ENCODE results near the gene P2RY11.

Gene P2RY11

DNA sequence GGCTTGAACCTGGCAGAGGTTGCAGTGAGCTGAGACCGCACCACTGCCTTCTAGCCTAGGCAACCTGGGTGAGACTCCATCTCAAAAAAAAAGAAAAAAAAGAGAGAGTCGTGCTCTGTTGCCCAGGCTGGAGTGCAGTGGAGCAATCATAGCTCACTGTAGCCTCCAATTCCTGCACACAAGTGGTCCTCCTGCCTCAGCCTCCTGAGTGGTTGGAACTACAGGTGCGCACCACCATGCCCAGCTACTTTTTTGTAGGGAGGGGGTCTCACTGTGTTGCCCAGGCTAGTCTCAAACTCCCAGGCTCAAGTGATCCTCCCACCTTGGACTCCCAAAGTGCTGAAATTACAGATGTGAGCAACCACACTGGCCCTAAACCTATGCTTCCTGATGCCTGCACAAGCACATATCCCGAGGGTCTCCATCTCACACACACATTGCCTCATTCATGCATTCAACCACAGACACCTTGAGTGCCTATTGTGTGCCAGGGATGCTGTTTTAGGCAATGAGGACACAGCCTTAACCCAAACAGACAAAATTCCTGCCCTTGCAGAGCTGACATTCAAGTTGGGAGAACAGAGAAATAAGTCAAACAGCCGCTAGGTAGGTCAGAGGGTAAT, 11.2 kb upstream of the P2RY11 start:
- no peaks in the 10 kb centered on the region for H3K9me3 Mint-ChIP-seq
- peak overlapping the region; percentile 100 for H3K27ac Mint-ChIP-seq (ENCODE audit: low read depth)
- DNase-seq (ENCODE audit: low spot score in 2 of 2) (no peak), ATAC-seq (replicated peaks; ENCODE audit: extremely low read depth, poor library complexity, severe bottlenecking) (no peak)
- peak overlapping the region; percentile 57 for H3K4me3 Mint-ChIP-seq
- peaks cover 46% of the 10 kb centered on the region for H3K4me1 Mint-ChIP-seq
- peaks cover 34% of the 10 kb centered on the region for H3K36me3 Mint-ChIP-seq (ENCODE audit: insufficient read depth)
- no peaks in the 10 kb centered on the region for H3K27me3 Mint-ChIP-seq

DNA sequence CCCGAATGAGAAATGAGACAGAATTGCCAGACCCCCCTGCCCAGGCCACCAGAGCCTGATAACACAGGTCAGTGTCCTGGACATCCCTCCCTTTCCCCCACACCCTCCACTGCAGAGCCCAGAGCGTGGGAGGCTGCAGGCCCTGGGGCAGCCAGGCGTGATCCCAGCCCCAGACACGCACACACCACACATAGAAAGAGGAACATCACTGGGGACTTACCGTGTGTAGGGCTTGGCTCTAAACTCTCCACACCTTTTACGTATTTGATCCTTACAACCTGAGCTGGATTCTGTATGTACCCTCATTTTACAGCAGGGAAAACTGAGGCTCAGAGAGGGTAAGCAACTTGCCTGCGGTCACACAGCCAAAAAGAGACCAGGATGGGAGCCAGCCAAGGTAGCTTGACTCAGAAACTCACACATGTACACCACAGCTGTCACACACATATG, 8.7 kb upstream of the P2RY11 start:
- peaks cover 67% of the 10 kb centered on the region for H3K4me1 Mint-ChIP-seq
- ATAC-seq (replicated peaks; ENCODE audit: extremely low read depth, poor library complexity, severe bottlenecking): no peak

DNA sequence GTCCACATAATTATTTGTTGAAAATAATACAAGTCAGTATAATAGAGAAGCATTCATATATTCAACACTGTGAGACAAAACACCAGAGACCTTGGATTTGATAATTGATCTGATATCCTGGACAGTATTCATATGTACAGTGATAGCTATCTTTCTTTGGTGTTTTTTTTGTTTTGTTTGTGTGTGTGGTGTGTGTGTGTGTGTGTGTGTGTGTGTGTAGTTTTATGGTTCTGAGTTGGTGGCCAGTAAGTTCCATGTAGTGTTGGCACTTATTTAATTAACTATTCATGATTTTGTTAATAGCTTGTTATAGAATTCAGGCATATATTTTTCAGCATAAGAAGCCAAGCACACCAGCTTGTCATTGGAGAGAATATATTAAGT, 7.4 kb upstream of the P2RY11 start:
- Mint-ChIP-seq H3K27ac (ENCODE audit: low read depth) (peak overlapping the region; percentile 99), H3K9me3 (no peaks in the 10 kb centered on the region), H3K4me3 (no peak overlapping the region), H3K36me3 (ENCODE audit: insufficient read depth) (peaks cover 51% of the 10 kb centered on the region), H3K4me1 (peaks cover 62% of the 10 kb centered on the region), H3K27me3 (no peaks in the 10 kb centered on the region)
- DNase-seq (ENCODE audit: low spot score in 2 of 2) (no peak), ATAC-seq (replicated peaks; ENCODE audit: extremely low read depth, poor library complexity, severe bottlenecking) (no peak)

More for the DNA sequence above, 8.7 kb upstream of the P2RY11 start:
- Mint-ChIP-seq H3K36me3 (ENCODE audit: insufficient read depth) (peaks cover 43% of the 10 kb centered on the region), H3K9me3 (no peaks in the 10 kb centered on the region), H3K27ac (ENCODE audit: low read depth) (peak overlapping the region; percentile 100), H3K27me3 (no peaks in the 10 kb centered on the region), H3K4me3 (peak overlapping the region; percentile 77)
- DNase-seq (ENCODE audit: low spot score in 2 of 2): no peak

DNA sequence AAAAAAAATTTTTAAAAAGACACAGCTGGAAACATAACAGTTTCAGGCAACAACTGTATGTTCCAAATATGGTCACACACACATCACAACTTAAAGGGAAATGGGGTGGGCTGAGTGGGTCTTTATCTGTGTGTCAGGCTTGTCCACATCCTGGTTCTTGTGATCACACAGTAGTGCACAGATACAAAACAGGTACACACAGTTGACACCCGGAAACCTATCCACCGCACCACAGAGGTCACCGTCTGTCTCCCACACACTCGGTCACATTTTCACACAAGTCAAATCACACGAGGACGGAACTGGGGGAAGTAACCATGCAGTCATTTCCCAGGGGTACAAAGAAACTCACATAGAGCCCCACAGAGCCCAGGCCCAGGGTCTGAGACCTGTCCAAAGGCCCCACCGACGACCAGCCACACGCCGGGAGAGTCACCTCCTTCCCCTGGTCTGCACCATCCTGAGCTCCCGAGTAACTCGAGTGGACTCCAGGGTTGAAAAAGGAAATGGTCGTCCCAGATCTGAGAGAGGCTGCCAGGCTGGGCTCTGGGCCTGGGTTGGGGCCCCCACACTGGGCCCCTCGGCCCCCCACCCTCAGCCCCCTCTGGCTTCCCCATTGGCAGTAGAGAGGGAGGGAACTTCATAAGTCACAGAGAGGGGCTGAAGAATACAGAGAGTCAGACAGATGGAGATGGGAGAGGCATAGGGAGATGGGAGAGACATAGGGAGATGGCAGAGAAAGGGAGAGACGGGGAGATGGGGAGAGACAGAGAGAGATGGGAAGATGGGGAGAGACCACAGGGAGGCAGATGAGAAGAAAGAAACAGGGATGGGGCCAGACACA, 6.6 kb upstream of the P2RY11 start:
- Mint-ChIP-seq H3K36me3 (ENCODE audit: insufficient read depth) (peaks cover 55% of the 10 kb centered on the region), H3K27me3 (no peaks in the 10 kb centered on the region), H3K4me1 (peaks cover 55% of the 10 kb centered on the region), H3K4me3 (peak overlapping the region; percentile 63), H3K27ac (ENCODE audit: low read depth) (peak overlapping the region; percentile 99), H3K9me3 (no peaks in the 10 kb centered on the region)
- DNase-seq (ENCODE audit: low spot score in 2 of 2) (peak; percentile 57 to 91), ATAC-seq (replicated peaks; ENCODE audit: extremely low read depth, poor library complexity, severe bottlenecking) (peak; percentile 80)

DNA sequence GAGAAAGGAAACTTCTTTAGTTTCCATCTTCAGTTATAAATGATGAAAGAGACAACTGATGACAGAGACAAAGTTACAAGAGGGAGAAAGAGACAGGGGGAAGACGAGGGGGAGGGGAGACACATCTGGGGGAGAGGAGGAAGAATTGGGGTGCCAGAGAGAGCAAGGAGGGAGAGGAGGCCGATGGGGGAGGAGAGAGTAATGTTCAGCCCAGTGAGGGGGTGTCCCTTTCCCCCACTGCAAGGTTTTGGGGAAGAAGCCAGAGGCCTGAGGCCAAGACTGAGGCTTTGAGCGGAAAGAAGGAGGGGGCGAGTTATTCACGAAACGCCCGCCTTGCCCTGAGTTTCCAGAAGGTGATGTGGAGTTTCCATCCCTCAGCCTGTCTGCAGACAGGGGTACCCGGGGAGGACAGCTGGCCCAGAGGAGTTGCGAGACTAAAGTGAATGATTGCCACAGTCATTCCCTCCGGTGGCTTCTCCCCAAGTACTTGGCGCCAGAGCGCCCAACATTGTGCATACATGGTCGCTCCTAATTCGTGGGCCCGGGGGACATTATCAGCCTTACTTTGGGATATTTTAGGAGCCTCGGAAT, 5.9 kb upstream of the P2RY11 start:
- Mint-ChIP-seq H3K27me3 (no peaks in the 10 kb centered on the region), H3K36me3 (ENCODE audit: insufficient read depth) (peaks cover 59% of the 10 kb centered on the region), H3K9me3 (no peaks in the 10 kb centered on the region), H3K4me1 (peaks cover 57% of the 10 kb centered on the region), H3K27ac (ENCODE audit: low read depth) (peak overlapping the region; percentile 99), H3K4me3 (peak overlapping the region; percentile 63)
- ATAC-seq (replicated peaks; ENCODE audit: extremely low read depth, poor library complexity, severe bottlenecking) (no peak), DNase-seq (ENCODE audit: low spot score in 2 of 2) (peak in 1 of 2 donors; percentile 36)

DNA sequence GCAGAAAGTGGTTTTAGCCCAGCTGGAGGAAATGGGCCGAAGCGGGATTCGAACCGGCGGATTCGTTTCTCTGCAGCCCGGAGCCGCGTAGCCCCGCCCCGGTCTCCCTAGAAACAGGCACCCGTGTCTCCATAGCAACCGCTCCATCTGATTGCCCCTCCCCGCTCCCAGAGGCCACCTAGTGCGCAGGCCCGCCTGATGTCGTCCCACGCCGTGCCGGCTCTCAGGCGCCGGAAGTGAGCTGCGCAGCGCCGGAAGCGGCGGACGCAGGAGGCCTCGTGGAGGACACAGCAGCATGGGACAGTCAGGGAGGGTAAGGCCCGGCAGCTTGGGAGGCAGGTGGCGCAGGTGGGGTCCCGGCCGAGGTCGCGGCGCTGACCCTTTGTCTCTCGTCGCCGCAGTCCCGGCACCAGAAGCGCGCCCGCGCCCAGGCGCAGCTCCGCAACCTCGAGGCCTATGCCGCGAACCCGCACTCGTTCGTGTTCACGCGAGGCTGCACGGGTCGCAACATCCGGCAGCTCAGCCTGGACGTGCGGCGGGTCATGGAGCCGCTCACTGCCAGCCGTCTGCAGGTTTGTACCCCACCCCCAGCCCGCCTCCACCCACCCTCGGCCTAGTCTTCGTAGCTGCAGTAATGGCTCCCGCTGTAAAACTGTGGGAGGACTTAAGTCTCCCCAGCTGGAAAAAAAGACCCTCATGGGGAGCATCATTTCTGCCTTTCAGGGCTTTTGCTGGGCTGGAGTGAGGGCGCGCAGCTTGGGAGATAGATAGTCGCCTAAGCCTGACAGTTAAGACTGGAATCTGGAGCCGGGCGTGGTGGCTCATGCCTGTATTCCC, 5.2 kb upstream of the P2RY11 start, which contains the start of gene PPAN:
Gene PPAN, plus strand, starts transcription at position 263 of the 837 bp plus-strand sequence. Its CDS starts 33 bp downstream, at position 296.
- peak; percentile 92 to 97 for DNase-seq (ENCODE audit: low spot score in 2 of 2)
- ATAC-seq (replicated peaks; ENCODE audit: extremely low read depth, poor library complexity, severe bottlenecking): peak; percentile 45
- Mint-ChIP-seq H3K27me3 (no peaks in the 10 kb centered on the region), H3K4me1 (peaks cover 60% of the 10 kb centered on the region), H3K4me3 (peak within 1 kb of the TSS; percentile 63), H3K9me3 (no peaks in the 10 kb centered on the region), H3K27ac (ENCODE audit: low read depth) (peak within 1 kb of the TSS; percentile 99), H3K36me3 (ENCODE audit: insufficient read depth) (peaks cover 65% of the 10 kb centered on the region)

DNA sequence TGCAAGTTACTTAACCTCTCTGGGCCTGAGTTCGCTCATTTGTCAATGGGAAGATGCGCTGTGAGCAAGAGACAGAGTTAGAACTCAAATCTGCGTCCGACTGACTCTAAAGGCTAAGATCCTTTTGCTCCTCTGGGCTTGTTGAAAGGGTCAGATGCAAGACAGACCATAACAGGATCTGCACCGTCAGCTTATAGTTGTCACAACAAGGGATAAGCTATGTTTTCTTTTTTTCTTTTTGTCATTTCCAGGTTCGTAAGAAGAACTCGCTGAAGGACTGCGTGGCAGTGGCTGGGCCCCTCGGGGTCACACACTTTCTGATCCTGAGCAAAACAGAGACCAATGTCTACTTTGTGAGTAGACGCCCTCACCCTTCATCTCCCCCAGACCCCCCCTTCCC, 4.2 kb upstream of the P2RY11 start:
- H3K36me3 Mint-ChIP-seq (ENCODE audit: insufficient read depth): peaks cover 70% of the 10 kb centered on the region
- peaks cover 61% of the 10 kb centered on the region for H3K4me1 Mint-ChIP-seq
- no peak for ATAC-seq (replicated peaks; ENCODE audit: extremely low read depth, poor library complexity, severe bottlenecking)

DNA sequence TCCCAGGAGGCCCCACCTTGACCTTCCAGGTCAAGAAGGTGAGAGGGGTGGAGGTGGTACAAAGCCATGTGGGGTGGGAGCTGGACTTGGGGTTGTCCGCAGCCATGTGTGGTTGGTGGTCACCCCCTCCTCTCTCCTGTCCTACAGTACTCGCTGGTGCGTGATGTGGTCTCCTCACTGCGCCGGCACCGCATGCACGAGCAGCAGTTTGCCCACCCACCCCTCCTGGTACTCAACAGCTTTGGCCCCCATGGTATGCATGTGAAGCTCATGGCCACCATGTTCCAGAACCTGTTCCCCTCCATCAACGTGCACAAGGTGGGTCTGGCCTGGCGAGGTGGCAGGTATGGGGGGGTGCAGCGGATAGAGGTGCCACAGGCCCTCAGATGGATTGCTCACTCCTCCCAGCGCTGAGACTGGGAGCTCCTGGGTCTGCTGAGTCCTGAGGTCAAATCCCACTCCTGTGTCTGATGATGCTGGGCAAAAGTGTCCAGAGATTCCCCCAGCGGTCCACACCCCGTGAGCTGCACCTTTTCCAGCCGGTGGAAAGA, 3.6 kb upstream of the P2RY11 start:
- ATAC-seq (replicated peaks; ENCODE audit: extremely low read depth, poor library complexity, severe bottlenecking) (no peak), DNase-seq (ENCODE audit: low spot score in 2 of 2) (no peak)
- H3K27me3 Mint-ChIP-seq: no peaks in the 10 kb centered on the region
- H3K27ac Mint-ChIP-seq (ENCODE audit: low read depth): no peak overlapping the region
- peaks cover 76% of the 10 kb centered on the region for H3K36me3 Mint-ChIP-seq (ENCODE audit: insufficient read depth)
- H3K4me3 Mint-ChIP-seq: peak overlapping the region; percentile 63
- no peaks in the 10 kb centered on the region for H3K9me3 Mint-ChIP-seq
- peaks cover 61% of the 10 kb centered on the region for H3K4me1 Mint-ChIP-seq

More for the DNA sequence above, 4.2 kb upstream of the P2RY11 start:
- Mint-ChIP-seq H3K27ac (ENCODE audit: low read depth) (peak overlapping the region; percentile 99), H3K9me3 (no peaks in the 10 kb centered on the region), H3K4me3 (peak overlapping the region; percentile 63), H3K27me3 (no peaks in the 10 kb centered on the region)
- no peak for DNase-seq (ENCODE audit: low spot score in 2 of 2)

DNA sequence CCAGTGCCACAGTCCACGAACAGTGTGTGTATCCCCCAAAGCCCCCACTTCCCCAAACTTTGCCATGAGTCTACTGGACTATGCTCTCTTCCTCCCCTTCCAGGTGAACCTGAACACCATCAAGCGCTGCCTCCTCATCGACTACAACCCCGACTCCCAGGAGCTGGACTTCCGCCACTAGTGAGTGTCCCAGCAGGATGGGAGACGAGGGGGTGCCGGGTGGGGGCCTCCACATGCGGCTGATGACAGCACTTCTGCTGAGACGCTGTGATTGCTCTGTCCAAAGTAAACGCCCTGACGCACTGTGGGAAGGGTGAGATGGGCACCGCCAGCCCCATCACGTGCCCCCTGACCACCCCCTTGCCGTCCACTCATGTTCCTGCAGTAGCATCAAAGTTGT, 2.0 kb upstream of the P2RY11 start:
- Mint-ChIP-seq H3K27me3 (no peaks in the 10 kb centered on the region), H3K9me3 (no peaks in the 10 kb centered on the region), H3K4me3 (peak overlapping the region; percentile 85), H3K4me1 (peaks cover 64% of the 10 kb centered on the region), H3K36me3 (ENCODE audit: insufficient read depth) (peaks cover 86% of the 10 kb centered on the region), H3K27ac (ENCODE audit: low read depth) (peak overlapping the region; percentile 99)
- ATAC-seq (replicated peaks; ENCODE audit: extremely low read depth, poor library complexity, severe bottlenecking): no peak
- no peak for DNase-seq (ENCODE audit: low spot score in 2 of 2)

DNA sequence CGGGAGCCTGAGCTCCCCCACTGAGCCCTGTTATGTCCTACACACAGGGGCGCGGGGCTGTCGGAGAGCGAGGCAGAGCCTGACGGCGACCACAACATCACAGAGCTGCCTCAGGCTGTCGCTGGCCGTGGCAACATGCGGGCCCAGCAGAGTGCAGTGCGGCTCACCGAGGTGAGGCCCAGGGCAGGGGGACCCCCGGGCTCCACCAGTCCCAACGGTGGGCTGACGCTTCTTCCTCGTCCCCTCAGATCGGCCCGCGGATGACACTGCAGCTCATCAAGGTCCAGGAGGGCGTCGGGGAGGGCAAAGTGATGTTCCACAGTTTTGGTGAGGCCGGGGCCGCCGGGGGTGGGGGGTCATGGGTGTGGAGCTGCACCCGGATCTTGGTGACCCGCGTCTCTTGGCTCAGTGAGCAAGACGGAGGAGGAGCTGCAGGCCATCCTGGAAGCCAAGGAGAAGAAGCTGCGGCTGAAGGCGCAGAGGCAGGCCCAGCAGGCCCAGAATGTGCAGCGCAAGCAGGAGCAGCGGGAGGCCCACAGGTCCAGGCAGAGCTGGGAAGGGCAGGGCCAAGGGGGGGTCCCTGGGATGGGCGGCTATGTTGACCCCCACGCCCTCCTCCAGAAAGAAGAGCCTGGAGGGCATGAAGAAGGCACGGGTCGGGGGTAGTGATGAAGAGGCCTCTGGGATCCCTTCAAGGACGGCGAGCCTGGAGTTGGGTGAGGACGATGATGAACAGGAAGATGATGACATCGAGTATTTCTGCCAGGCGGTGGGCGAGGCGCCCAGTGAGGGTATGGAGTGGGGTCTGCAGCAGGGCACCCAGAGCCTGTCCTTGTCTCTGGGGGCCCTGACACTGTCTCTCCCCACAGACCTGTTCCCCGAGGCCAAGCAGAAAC, 1.2 kb upstream of the P2RY11 start:
- H3K36me3 Mint-ChIP-seq (ENCODE audit: insufficient read depth): peaks cover 86% of the 10 kb centered on the region
- H3K9me3 Mint-ChIP-seq: no peaks in the 10 kb centered on the region
- H3K4me1 Mint-ChIP-seq: peaks cover 62% of the 10 kb centered on the region
- H3K4me3 Mint-ChIP-seq: peak overlapping the region; percentile 85
- H3K27ac Mint-ChIP-seq (ENCODE audit: low read depth): peak overlapping the region; percentile 99
- ATAC-seq (replicated peaks; ENCODE audit: extremely low read depth, poor library complexity, severe bottlenecking) (no peak), DNase-seq (ENCODE audit: low spot score in 2 of 2) (no peak)
- H3K27me3 Mint-ChIP-seq: no peaks in the 10 kb centered on the region

DNA sequence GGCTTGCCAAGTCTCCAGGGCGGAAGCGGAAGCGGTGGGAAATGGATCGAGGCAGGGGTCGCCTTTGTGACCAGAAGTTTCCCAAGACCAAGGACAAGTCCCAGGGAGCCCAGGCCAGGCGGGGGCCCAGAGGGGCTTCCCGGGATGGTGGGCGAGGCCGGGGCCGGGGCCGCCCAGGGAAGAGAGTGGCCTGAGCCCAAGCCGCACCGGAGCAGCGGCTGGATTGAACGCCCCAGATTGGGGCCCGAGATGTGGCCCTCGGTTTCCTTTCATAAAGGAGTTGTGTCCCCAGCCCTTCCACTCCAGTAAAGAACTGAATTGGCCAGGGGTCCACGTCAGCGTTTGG, 548 bp upstream of the P2RY11 start:
- Mint-ChIP-seq H3K27me3 (no peaks in the 10 kb centered on the region), H3K4me3 (peak overlapping the region; percentile 85), H3K27ac (ENCODE audit: low read depth) (peak overlapping the region; percentile 99), H3K9me3 (no peaks in the 10 kb centered on the region), H3K4me1 (peaks cover 57% of the 10 kb centered on the region), H3K36me3 (ENCODE audit: insufficient read depth) (peaks cover 85% of the 10 kb centered on the region)
- ATAC-seq (replicated peaks; ENCODE audit: extremely low read depth, poor library complexity, severe bottlenecking): no peak
- no peak for DNase-seq (ENCODE audit: low spot score in 2 of 2)
